ENCODE data around the gene RNF168. TPM values are rescaled to one million over a fixed set of nuclear protein-coding genes. Genes with fewer than 3 reads are reported as not detected.

The RNF168 gene
- total and polyA plus RNA-seq, 12 donors, result 4.1 to 22.9 (median 16.7) TPM

GRCh38 chr3:196499807-196500524 lies 3.6 kb downstream of the RNF168 start:
- intact Hi-C loops (cut with DNase I), result no loop called here
- TF ChIP-seq CTCF (IDR thresholded peaks at IDR 0.05) (no peak), POLR2A (IDR thresholded peaks at IDR 0.05) (no peak)
- Histone ChIP-seq H3K9me3 (replicated peaks in 1 of 3) (no peaks in the 10 kb centered on the region), H3K27me3 (no peaks in the 10 kb centered on the region), H3K36me3 (replicated peaks in 1 of 2) (no peaks in the 10 kb centered on the region), H3K27ac (peak overlapping the region in 1 of 5 donors; percentile 48), H3K4me1 (replicated peaks in 1 of 2) (peaks cover 12 to 25% of the 10 kb centered on the region in 2 donors), H3K4me3 (peak overlapping the region in 2 of 4 donors; percentile 30 to 89)
- no peak for DNase-seq
- WGBS, 4 donors, result 74 to 87% (median 80%) methylated on average over 11 of the region's 11 CpGs

DNA sequence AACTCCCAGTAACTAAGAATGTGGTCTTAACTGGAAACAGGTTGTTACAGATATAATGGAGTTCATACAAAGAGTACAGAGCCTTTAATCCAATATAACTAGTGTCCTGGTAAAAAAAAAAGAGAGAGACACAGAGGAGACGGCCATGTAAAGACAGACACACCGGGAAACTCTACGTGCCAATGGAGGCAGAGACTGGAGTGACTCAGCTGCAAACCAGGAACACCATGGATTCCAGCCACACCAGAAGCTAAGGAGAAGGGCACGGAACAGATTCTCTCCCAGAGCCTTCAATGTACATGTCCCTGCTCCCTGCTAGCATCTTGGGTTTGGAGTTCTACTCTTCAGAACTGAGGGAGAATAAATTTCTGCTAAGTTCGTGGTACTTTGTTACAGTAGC lies 4.5 kb downstream of the RNF168 start:
- Histone ChIP-seq H3K4me3 (no peak overlapping the region), H3K36me3 (replicated peaks in 1 of 2) (no peaks in the 10 kb centered on the region), H3K27me3 (no peaks in the 10 kb centered on the region), H3K27ac (no peak overlapping the region), H3K4me1 (replicated peaks in 1 of 2) (peaks cover 12 to 25% of the 10 kb centered on the region in 2 donors), H3K9me3 (replicated peaks in 1 of 3) (no peaks in the 10 kb centered on the region)
- TF ChIP-seq POLR2A (IDR thresholded peaks at IDR 0.05) (no peak), CTCF (IDR thresholded peaks at IDR 0.05) (no peak)
- no peak for DNase-seq
- 84 to 90% (median 87%) methylated on average over 5 of the region's 5 CpGs for WGBS, 4 donors
- intact Hi-C loops (cut with DNase I), result no loop called here

GRCh38 chr3:196498297-196498696 lies 5.3 kb downstream of the RNF168 start:
- 93 to 98% (median 95%) methylated on average over 8 of the region's 8 CpGs for WGBS, 4 donors
- no peak overlapping the region for H3K27ac ChIP-seq
- no peaks in the 10 kb centered on the region for H3K9me3 ChIP-seq (replicated peaks in 1 of 3)
- no peak for DNase-seq
- peaks cover 12 to 25% of the 10 kb centered on the region in 2 donors for H3K4me1 ChIP-seq (replicated peaks in 1 of 2)
- TF ChIP-seq POLR2A (IDR thresholded peaks at IDR 0.05), result no peak
- TF ChIP-seq CTCF (IDR thresholded peaks at IDR 0.05), result no peak
- H3K36me3 ChIP-seq (replicated peaks in 1 of 2), result no peaks in the 10 kb centered on the region
- no peaks in the 10 kb centered on the region for H3K27me3 ChIP-seq
- intact Hi-C loops (cut with DNase I), result no loop called here
- no peak overlapping the region for H3K4me3 ChIP-seq

DNA sequence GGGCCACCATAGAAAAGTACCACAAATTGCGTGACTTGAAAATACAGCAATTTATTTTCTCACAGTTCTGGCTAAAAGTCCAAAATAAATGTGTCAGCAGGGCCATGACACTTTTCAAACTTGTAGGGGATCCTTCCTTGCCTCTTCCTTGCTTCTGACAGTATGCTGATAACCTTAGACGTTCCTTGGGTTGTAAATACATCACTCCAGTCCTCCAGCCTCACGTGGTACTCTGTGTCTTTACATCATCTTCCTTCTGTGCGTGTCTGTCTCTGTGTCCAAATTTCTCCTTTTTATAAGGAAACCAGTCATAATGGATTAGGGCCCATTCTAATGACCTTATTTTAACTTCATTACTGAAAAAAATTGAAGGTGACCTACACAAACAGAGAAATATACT lies 7.4 kb downstream of the RNF168 start:
- 76 to 89% (median 84%) methylated on average over 4 of the region's 4 CpGs for WGBS, 4 donors
- TF ChIP-seq POLR2A (IDR thresholded peaks at IDR 0.05), result no peak
- no peaks in the 10 kb centered on the region for H3K9me3 ChIP-seq (replicated peaks in 1 of 3)
- no peaks in the 10 kb centered on the region for H3K27me3 ChIP-seq
- H3K27ac ChIP-seq, result no peak overlapping the region
- intact Hi-C loops (cut with DNase I), result no loop called here
- no peak overlapping the region for H3K4me3 ChIP-seq
- H3K36me3 ChIP-seq (replicated peaks in 1 of 2), result no peaks in the 10 kb centered on the region
- no peak for DNase-seq
- H3K4me1 ChIP-seq (replicated peaks in 1 of 2), result peaks cover 9 to 17% of the 10 kb centered on the region in 2 donors

DNA sequence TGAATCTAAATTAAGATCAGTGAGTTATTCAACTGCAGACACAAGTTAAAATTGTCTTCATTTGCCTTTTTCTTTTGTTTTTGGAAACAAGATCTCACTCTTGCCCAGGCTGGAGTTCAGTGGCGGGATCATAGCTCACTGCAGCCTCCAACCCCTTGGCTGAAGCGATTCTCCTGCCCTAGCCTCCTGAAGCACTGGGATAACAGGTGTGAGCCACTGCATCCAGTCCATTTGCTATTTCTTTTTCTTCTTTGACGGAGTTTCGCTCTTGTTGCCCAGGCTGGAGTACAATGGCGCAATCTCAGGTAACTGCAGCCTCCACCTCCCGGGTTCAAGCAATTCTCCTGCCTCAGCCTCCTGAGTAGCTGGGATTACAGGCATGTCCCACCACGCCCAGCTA lies 10.3 kb downstream of the RNF168 start:
- Histone ChIP-seq H3K27me3 (no peaks in the 10 kb centered on the region), H3K27ac (no peak overlapping the region), H3K9me3 (replicated peaks in 1 of 3) (no peaks in the 10 kb centered on the region), H3K4me1 (replicated peaks in 1 of 2) (no peaks in the 10 kb centered on the region), H3K4me3 (no peak overlapping the region), H3K36me3 (replicated peaks in 1 of 2) (no peaks in the 10 kb centered on the region)
- intact Hi-C loops (cut with DNase I), result no loop called here
- 97 to 99% (median 98%) methylated on average over 7 of the region's 7 CpGs for WGBS, 4 donors
- no peak for TF ChIP-seq POLR2A (IDR thresholded peaks at IDR 0.05)
- no peak for TF ChIP-seq CTCF (IDR thresholded peaks at IDR 0.05)
- DNase-seq, result no peak

Measured in adrenal gland (tissue), 12 donors.